Skin epidermis (tissue), 12 donors: ENCODE data around the gene MAP2K1.
"Not testable (repeated sequence)": the region's sequence is repeated elsewhere in the genome, so short reads cannot be mapped to it uniquely, and the experiment has no call there.

Source experiments
- H3K27ac ChIP-seq, 21 experiments: fragments of 200-600 bp; sonication (generic) in 11 of 21; one replicate each; pipeline ENCODE4 v1.5.0; 2020; ENCODE audit warnings: mild to moderate bottlenecking in 3 of 21, inconsistent platforms in 2 of 21, moderate library complexity in 2 of 21
- H3K4me3 ChIP-seq, 7 experiments: fragments of 200-600 bp; sonication (generic) in 2 of 7; one replicate each; pipeline ENCODE4 v1.5.0; 2020; ENCODE audit warnings: inconsistent platforms in 2 of 7, mild to moderate bottlenecking in 2 of 7, moderate library complexity in 1 of 7

Gene MAP2K1

GRCh38 chr15:66415360-66415759 lies 28.6 kb downstream of the MAP2K1 start:
- no peak overlapping the region for H3K27ac ChIP-seq
- H3K4me3 ChIP-seq = no peak overlapping the region

GRCh38 chr15:66417736-66418135 lies 31.0 kb downstream of the MAP2K1 start:
- peak overlapping the region in 3 of 21 experiments; percentile 5 to 35 (median 12) for H3K27ac ChIP-seq
- H3K4me3 ChIP-seq = no peak overlapping the region

GRCh38 chr15:66419471-66419870 lies 32.8 kb downstream of the MAP2K1 start:
- H3K4me3 ChIP-seq = no peak overlapping the region
- H3K27ac ChIP-seq = no peak overlapping the region

GRCh38 chr15:66422347-66422746 lies 35.6 kb downstream of the MAP2K1 start:
- no peak overlapping the region for H3K27ac ChIP-seq

GRCh38 chr15:66423149-66423548 lies 36.4 kb downstream of the MAP2K1 start:
- Histone ChIP-seq H3K27ac (no peak overlapping the region), H3K4me3 (no peak overlapping the region)

More at GRCh38 chr15:66422347-66422746, 35.6 kb downstream of the MAP2K1 start:
- no peak overlapping the region for H3K4me3 ChIP-seq

GRCh38 chr15:66424963-66425612 lies 38.4 kb downstream of the MAP2K1 start:
- Histone ChIP-seq H3K27ac (no peak overlapping the region), H3K4me3 (no peak overlapping the region)

- no peak overlapping the region for H3K4me3 ChIP-seq
- H3K27ac ChIP-seq = no peak overlapping the region
Measured at GRCh38 chr15:66425837-66426236, 39.1 kb downstream of the MAP2K1 start.

- no peak overlapping the region for H3K27ac ChIP-seq
- no peak overlapping the region for H3K4me3 ChIP-seq
Measured at GRCh38 chr15:66429117-66429516, 42.4 kb downstream of the MAP2K1 start.

- no peak overlapping the region for H3K4me3 ChIP-seq
- no peak overlapping the region for H3K27ac ChIP-seq
Measured at GRCh38 chr15:66429546-66429945, 42.8 kb downstream of the MAP2K1 start.

GRCh38 chr15:66430627-66431255 lies 44.0 kb downstream of the MAP2K1 start:
- Histone ChIP-seq H3K27ac (no peak overlapping the region), H3K4me3 (no peak overlapping the region)

GRCh38 chr15:66433726-66434125 lies 47.0 kb downstream of the MAP2K1 start:
- Histone ChIP-seq H3K27ac (no peak overlapping the region), H3K4me3 (no peak overlapping the region)

- no peak overlapping the region for H3K27ac ChIP-seq
- H3K4me3 ChIP-seq = no peak overlapping the region
Measured at GRCh38 chr15:66440501-66440900, 53.8 kb downstream of the MAP2K1 start.

- H3K27ac ChIP-seq = no peak overlapping the region
Measured at GRCh38 chr15:66452420-66452819, 65.7 kb downstream of the MAP2K1 start.

GRCh38 chr15:66452971-66453580 lies 66.4 kb downstream of the MAP2K1 start:
- H3K27ac ChIP-seq = no peak overlapping the region

More at GRCh38 chr15:66452420-66452819, 65.7 kb downstream of the MAP2K1 start:
- H3K4me3 ChIP-seq = no peak overlapping the region

GRCh38 chr15:66454143-66454542 lies 67.4 kb downstream of the MAP2K1 start:
- Histone ChIP-seq H3K27ac (no peak overlapping the region), H3K4me3 (no peak overlapping the region)

More at GRCh38 chr15:66452971-66453580, 66.4 kb downstream of the MAP2K1 start:
- no peak overlapping the region for H3K4me3 ChIP-seq

GRCh38 chr15:66456211-66456610 lies 69.5 kb downstream of the MAP2K1 start:
- Histone ChIP-seq H3K27ac (no peak overlapping the region), H3K4me3 (no peak overlapping the region)

GRCh38 chr15:66459818-66460615 lies 73.3 kb downstream of the MAP2K1 start:
- H3K4me3 ChIP-seq = no peak overlapping the region
- H3K27ac ChIP-seq = peak overlapping the region in 4 of 21 experiments; percentile 4 to 57 (median 22)

GRCh38 chr15:66461294-66461693 lies 74.6 kb downstream of the MAP2K1 start:
- not testable (repeated sequence) for H3K4me3 ChIP-seq, H3K27ac ChIP-seq

GRCh38 chr15:66461917-66462316 lies 75.2 kb downstream of the MAP2K1 start:
- H3K27ac ChIP-seq = peak overlapping the region in 1 of 21 experiments; percentile 1
- H3K4me3 ChIP-seq = no peak overlapping the region

GRCh38 chr15:66462627-66463026 lies 75.9 kb downstream of the MAP2K1 start:
- Histone ChIP-seq H3K4me3 (no peak overlapping the region), H3K27ac (no peak overlapping the region)
